Stimulated activated CD4-positive, alpha-beta T cell treated with anti-CD3 and anti-CD28 coated beads, Interleukin-4, amount 100 ng/mL, for 24 hours (primary cell): ENCODE measurements around the gene AMER2.
A peak's percentile ranks its signal among the peaks of the same experiment; 100 is the strongest.

Source experiments
- DNase-seq: peaks from one replicate; pipeline ENCODE4 v3.0.0-alpha.2; 2020

Gene AMER2

GRCh38 chr13:25149711-25150110 is 22.4 kb downstream of the AMER2 start:
- no peak for DNase-seq

GRCh38 chr13:25148402-25148771 is 23.7 kb downstream of the AMER2 start:
- no peak for DNase-seq

GRCh38 chr13:25147638-25148401 is 24.3 kb downstream of the AMER2 start:
- DNase-seq, result no peak

GRCh38 chr13:25143706-25144105 is 28.4 kb downstream of the AMER2 start:
- DNase-seq, result no peak

GRCh38 chr13:25141042-25141441 is 31.0 kb downstream of the AMER2 start:
- DNase-seq, result no peak

- no peak for DNase-seq
Observed at GRCh38 chr13:25137788-25138115, 34.3 kb downstream of the AMER2 start.

- DNase-seq, result no peak
Observed at GRCh38 chr13:25136880-25137787, 35.0 kb downstream of the AMER2 start.

GRCh38 chr13:25135896-25136295 is 36.2 kb downstream of the AMER2 start:
- DNase-seq, result no peak

- DNase-seq, result no peak
Observed at GRCh38 chr13:25132751-25133390, 39.2 kb downstream of the AMER2 start.

GRCh38 chr13:25131881-25132420 is 40.1 kb downstream of the AMER2 start:
- DNase-seq, result no peak

GRCh38 chr13:25130944-25131343 is 41.1 kb downstream of the AMER2 start:
- no peak for DNase-seq

- DNase-seq, result no peak
Observed at GRCh38 chr13:25118378-25118905, 53.6 kb downstream of the AMER2 start.

- DNase-seq, result no peak
Observed at GRCh38 chr13:25117312-25117711, 54.8 kb downstream of the AMER2 start.

- no peak for DNase-seq
Observed at GRCh38 chr13:25116044-25116443, 56.0 kb downstream of the AMER2 start.

- DNase-seq, result peak; percentile 57
Observed at GRCh38 chr13:25114220-25114619, 57.9 kb downstream of the AMER2 start.

- no peak for DNase-seq
Observed at GRCh38 chr13:25112695-25113255, 59.3 kb downstream of the AMER2 start.
